Choroid plexus epithelial cell (primary cell): Measurements from ENCODE around the gene HSPB6.

Experiments used
- DNase-seq: peaks from one replicate; pipeline ENCODE4 v3.0.0-alpha.2; 2010; ENCODE audit warnings: low read depth
- H3K4me3 ChIP-seq: 2 replicates; pipeline ENCODE4 v1.5.1; 2011; ENCODE audit warnings: low read depth, mild to moderate bottlenecking, control low read depth, low read length, moderate library complexity
- CTCF ChIP-seq: conservative IDR thresholded peaks from 2 replicates; pipeline ENCODE4 v1.5.1; 2011; ENCODE audit warnings: low read depth, mild to moderate bottlenecking, control low read depth, inconsistent platforms, low read length, moderate library complexity

HSPB6 gene

DNA sequence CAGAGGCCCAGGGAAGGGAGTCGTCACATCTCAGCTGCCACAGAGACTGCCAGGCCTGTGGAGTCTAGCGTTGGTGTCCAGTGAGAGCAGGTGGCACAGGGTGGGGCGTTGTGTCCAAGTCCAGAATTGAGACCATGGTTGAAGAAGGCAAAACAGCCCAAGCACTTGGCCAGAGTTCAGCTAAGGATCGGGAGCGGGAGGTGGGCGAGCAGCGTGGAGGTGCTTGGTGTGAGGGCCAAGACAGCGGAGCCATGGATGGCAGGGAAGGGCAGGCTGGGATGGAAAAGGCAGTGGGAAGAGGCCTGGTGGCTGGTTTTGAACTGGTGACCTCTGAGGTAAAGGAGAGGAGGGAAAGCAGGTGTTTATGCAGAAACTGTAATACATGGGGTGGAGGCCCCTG lies 22.6 kb downstream of the HSPB6 start:
- H3K4me3 ChIP-seq, result no peak overlapping the region
- no peak for TF ChIP-seq CTCF
- no peak for DNase-seq

GRCh38 chr19:35733180-35734125 lies 23.4 kb downstream of the HSPB6 start:
- no peak overlapping the region for H3K4me3 ChIP-seq
- no peak for TF ChIP-seq CTCF

DNA sequence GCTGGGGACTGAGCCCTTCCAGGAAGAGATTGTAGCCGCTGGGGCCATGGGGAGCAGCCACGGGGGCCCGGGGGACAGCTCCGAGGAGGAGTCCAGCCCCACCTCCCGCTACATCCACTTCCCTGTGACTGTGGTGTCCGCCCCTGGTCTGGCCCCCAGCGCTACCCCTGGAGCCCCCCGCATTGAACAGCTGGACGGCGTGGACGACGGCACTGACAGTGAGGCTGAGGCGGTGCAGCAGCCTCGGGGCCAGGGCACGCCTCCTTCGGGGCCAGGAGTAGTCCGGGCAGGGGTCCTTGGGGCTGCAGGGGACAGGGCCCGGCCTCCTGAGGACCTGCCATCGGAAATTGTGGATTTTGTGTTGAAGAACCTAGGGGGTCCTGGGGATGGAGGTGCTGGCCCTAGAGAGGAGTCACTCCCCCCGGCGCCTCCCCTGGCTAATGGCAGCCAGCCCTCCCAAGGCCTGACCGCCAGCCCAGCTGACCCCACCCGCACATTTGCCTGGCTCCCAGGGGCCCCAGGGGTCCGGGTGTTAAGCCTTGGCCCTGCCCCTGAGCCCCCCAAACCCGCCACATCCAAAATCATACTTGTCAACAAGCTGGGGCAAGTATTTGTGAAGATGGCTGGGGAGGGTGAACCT lies 24.2 kb downstream of the HSPB6 start:
- TF ChIP-seq CTCF, result no peak
- no peak overlapping the region for H3K4me3 ChIP-seq
- DNase-seq, result no peak

More at GRCh38 chr19:35733180-35734125, 23.4 kb downstream of the HSPB6 start:
- DNase-seq, result no peak

- no peak for DNase-seq
- TF ChIP-seq CTCF, result no peak
- H3K4me3 ChIP-seq, result no peak overlapping the region
Observed at GRCh38 chr19:35731779-35732405, 24.9 kb downstream of the HSPB6 start.

DNA sequence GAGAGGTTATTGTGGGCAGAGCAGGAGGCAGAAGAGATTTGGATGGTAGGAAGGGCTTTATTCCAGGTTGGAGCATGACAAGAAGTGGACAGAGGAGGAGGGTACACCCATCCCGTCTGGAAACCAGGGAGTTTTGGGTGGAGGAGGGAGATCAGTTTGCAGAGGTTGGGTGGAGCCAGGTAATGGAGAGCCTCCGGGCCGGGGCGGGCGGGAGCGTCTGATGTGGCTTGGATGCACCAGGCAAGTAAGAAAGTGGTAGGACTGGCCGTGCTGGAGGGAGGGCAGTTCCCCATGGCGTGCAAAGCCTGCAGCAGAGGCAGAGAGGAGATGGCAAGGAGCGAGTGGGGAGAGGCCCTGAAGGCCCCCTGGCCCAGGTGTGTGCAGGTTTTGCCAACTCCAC lies 25.5 kb downstream of the HSPB6 start:
- DNase-seq, result no peak
- no peak for TF ChIP-seq CTCF
- no peak overlapping the region for H3K4me3 ChIP-seq

DNA sequence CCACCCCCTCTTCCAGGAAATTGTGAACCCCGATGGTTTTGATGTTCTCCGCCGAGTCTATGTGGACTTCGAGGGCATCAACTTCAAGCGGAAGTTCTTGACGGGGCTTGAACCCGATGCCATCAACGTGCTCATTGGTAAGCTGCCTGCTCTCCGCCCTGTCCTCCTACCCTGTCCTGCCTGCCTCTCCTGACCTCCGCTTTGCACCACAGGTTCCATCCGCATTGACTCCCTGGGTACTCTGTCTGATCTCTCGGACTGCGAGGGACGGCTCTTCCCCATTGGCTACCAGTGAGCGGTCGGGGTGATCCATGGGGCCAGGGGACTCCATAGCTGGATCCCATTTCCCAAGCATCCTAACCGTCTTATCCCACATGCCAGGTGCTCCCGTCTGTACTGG lies 26.5 kb downstream of the HSPB6 start:
- DNase-seq, result no peak
- H3K4me3 ChIP-seq, result no peak overlapping the region
- TF ChIP-seq CTCF, result no peak
